Measurements from ENCODE around the gene GJB4.

DNA sequence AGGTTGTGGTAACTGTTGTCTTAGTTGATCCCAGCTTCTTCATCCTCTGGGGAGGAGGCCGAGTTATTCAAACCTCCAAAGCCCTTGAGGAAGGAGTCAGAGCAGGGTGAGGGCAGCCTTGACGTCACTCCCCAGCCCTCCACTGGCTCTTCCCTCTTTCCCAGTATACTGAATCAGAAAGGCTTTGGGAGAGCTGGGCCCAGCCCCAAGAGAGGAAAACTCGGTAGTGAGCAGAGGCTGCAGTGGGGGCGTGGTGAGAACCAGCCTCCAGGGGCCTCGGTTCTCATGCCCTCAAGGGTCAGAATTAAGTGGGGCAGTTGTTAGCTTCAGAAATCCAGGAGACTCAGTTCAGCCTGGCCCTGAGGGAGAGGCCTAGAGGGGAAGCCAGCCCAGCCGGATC lies 31.4 kb downstream of the GJB4 start:
- TF ChIP-seq POLR2AphosphoS5 (IDR thresholded peaks at IDR 0.05; ENCODE audit: borderline replicate concordance, low read depth, low read length): no peak
- no peak for TF ChIP-seq EZH2 (IDR thresholded peaks at IDR 0.05)
- no peak for TF ChIP-seq FOXP2 (optimal IDR thresholded peaks at IDR 0.05; ENCODE audit: control extremely low read depth, extremely low read length, insufficient read depth)
